ENCODE results near the gene VAX1. TPM values are rescaled to one million over a fixed set of nuclear protein-coding genes. Genes with fewer than 3 reads are reported as not detected.
A peak's percentile ranks its signal among the peaks of the same experiment; 100 is the strongest.

Gene VAX1
- total RNA-seq, 1 donor from 2014 or later: 4.0 TPM

DNA sequence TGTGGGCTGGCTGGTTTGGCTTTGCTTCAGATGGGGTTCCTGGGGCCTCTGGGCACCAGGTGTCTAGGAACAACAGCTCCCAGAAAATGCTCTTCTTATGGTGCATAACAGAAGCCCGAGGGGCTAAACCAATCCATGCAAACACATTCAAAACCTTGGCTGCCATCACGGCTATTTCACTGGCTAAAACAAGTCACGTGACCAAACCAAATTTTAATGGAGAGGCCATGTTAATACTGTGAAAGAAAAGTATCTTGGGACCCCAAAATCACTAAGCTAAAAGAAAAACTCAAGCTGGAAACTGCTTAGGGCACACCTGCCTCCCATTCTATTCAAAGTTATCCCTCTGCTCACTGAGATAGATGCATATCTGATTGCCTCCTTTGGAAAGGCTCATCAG, 40.1 kb upstream of the VAX1 start:
- Mint-ChIP-seq H3K27ac (ENCODE audit: unreplicated experiment) (no peak overlapping the region), H3K36me3 (ENCODE audit: unreplicated experiment) (no peaks in the 10 kb centered on the region), H3K4me3 (ENCODE audit: unreplicated experiment) (no peak overlapping the region), H3K9me3 (ENCODE audit: unreplicated experiment) (no peaks in the 10 kb centered on the region), H3K4me1 (ENCODE audit: unreplicated experiment) (peaks cover 12% of the 10 kb centered on the region), H3K27me3 (ENCODE audit: unreplicated experiment) (peaks cover 44% of the 10 kb centered on the region)
- DNase-seq (ENCODE audit: extremely low spot score, unreplicated experiment): no peak
- TF ChIP-seq, protein P1, sequence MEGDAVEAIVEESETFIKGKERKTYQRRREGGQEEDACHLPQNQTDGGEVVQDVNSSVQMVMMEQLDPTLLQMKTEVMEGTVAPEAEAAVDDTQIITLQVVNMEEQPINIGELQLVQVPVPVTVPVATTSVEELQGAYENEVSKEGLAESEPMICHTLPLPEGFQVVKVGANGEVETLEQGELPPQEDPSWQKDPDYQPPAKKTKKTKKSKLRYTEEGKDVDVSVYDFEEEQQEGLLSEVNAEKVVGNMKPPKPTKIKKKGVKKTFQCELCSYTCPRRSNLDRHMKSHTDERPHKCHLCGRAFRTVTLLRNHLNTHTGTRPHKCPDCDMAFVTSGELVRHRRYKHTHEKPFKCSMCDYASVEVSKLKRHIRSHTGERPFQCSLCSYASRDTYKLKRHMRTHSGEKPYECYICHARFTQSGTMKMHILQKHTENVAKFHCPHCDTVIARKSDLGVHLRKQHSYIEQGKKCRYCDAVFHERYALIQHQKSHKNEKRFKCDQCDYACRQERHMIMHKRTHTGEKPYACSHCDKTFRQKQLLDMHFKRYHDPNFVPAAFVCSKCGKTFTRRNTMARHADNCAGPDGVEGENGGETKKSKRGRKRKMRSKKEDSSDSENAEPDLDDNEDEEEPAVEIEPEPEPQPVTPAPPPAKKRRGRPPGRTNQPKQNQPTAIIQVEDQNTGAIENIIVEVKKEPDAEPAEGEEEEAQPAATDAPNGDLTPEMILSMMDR (IDR thresholded peaks at IDR 0.05): no peak

DNA sequence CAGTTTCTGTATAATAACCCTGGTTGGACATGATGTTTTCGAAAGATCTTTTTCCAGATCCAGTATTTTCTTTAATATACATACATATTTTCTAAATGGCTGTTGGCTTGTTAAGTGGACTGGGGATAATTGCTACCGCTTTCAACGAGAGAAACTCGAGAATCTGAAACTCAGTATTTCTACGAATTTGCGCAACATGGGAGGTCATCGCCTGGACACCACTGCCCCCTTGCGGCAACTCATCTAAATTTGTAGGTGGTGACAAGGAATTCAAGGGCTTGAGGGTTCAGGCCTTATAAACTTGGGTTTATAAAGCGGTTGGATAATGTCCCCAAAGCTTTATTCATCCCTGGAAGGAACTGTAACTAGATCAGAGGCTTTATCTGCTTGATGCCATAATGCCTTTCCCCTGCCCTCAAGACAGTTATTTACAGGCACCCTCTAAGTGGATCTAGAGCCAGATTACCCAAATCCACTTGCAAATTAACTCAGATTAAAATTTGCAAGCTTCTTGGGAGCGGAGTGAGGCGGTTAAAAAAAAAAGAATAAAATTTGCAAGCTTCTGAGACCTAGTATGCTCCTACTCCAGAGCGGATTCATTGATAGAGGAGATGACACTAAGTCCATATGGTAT, 37.9 kb upstream of the VAX1 start:
- H3K9me3 Mint-ChIP-seq (ENCODE audit: unreplicated experiment): no peaks in the 10 kb centered on the region
- H3K4me3 Mint-ChIP-seq (ENCODE audit: unreplicated experiment): peak overlapping the region; percentile 75
- no peak overlapping the region for H3K27ac Mint-ChIP-seq (ENCODE audit: unreplicated experiment)
- TF ChIP-seq, protein P1 (IDR thresholded peaks at IDR 0.05): peak; percentile 86
- peaks cover 59% of the 10 kb centered on the region for H3K27me3 Mint-ChIP-seq (ENCODE audit: unreplicated experiment)
- no peaks in the 10 kb centered on the region for H3K36me3 Mint-ChIP-seq (ENCODE audit: unreplicated experiment)
- DNase-seq (ENCODE audit: extremely low spot score, unreplicated experiment): no peak
- peaks cover 12% of the 10 kb centered on the region for H3K4me1 Mint-ChIP-seq (ENCODE audit: unreplicated experiment)

DNA sequence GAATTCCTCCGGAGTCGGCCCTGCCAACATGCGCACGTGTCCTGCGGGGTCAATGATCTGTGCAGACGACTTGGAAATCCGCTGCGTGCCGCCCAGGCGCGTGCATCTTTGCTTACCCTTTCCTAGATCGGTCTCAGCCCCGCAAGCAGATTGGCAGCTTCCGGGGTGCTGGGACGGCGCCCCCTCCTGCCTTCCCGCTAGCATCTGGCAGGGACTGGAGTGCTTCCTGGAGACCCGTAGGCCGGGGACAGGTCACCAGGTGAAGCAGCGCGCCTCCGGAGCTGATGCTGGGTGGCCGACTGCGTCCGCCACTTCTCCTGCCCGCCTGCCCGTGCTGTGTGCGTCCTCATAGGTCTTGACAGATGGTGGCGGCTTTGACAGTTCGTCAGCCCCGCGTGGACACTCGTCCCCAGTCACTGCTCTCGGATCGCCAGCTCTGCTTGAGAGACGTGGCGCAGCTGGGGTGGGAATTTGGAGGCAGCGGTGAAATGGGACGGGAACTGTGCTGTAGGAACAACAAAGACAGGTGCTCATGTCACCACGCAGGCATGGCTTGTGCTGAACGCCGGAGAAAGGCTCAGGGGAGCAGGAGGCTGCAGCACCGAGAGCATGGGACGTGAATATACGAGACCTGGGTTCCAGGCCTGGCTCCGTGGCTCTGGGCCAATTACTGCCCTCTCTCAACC, 37.3 kb upstream of the VAX1 start:
- TF ChIP-seq, protein P1 (IDR thresholded peaks at IDR 0.05): peak; percentile 12
- no peak overlapping the region for H3K27ac Mint-ChIP-seq (ENCODE audit: unreplicated experiment)
- H3K4me3 Mint-ChIP-seq (ENCODE audit: unreplicated experiment): peak overlapping the region; percentile 75
- no peak for DNase-seq (ENCODE audit: extremely low spot score, unreplicated experiment)
- peaks cover 59% of the 10 kb centered on the region for H3K27me3 Mint-ChIP-seq (ENCODE audit: unreplicated experiment)
- H3K4me1 Mint-ChIP-seq (ENCODE audit: unreplicated experiment): peaks cover 12% of the 10 kb centered on the region
- H3K36me3 Mint-ChIP-seq (ENCODE audit: unreplicated experiment): no peaks in the 10 kb centered on the region
- H3K9me3 Mint-ChIP-seq (ENCODE audit: unreplicated experiment): no peaks in the 10 kb centered on the region

DNA sequence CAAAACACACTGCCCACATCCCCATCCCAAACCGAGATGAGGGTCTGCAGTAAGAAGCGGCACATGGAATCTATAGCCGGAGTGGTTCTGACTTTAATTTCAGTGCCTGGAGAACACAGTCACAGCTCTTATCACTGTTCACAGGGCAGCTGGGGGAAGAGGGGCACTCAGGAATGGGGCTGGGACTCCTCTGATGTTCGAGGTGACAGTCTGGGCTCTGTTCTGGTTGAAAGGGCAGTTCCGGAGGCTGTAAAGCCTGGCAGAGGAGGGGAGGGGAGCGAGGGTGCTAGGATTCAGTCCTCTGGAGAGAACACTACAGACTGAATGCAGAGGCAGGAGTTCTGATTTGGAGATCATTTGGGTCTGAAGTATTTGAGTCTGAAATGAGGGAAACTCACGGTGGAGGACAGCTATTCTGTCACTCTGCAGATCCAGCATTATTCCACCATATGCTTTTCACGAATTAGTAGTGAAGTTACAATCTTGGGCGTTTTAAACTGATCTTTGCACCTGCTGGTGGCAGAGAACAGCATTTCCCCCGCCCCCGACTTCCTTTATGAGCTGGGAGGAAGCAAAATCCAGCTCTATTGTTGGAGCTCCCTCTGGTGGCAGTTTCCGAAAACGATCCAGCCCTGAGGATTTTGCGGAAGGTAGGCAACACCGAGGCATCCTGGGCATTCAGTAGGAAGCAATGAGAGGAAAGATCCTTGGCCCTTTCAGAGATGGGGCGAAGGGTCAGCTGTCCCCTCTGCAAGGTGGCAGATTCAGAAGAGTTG, 36.6 kb upstream of the VAX1 start:
- Mint-ChIP-seq H3K9me3 (ENCODE audit: unreplicated experiment) (no peaks in the 10 kb centered on the region), H3K4me3 (ENCODE audit: unreplicated experiment) (peak overlapping the region; percentile 75), H3K4me1 (ENCODE audit: unreplicated experiment) (peaks cover 12% of the 10 kb centered on the region), H3K27me3 (ENCODE audit: unreplicated experiment) (peaks cover 60% of the 10 kb centered on the region), H3K36me3 (ENCODE audit: unreplicated experiment) (no peaks in the 10 kb centered on the region), H3K27ac (ENCODE audit: unreplicated experiment) (no peak overlapping the region)
- TF ChIP-seq, protein P1 (IDR thresholded peaks at IDR 0.05): peak; percentile 87
- DNase-seq (ENCODE audit: extremely low spot score, unreplicated experiment): peak; percentile 91

DNA sequence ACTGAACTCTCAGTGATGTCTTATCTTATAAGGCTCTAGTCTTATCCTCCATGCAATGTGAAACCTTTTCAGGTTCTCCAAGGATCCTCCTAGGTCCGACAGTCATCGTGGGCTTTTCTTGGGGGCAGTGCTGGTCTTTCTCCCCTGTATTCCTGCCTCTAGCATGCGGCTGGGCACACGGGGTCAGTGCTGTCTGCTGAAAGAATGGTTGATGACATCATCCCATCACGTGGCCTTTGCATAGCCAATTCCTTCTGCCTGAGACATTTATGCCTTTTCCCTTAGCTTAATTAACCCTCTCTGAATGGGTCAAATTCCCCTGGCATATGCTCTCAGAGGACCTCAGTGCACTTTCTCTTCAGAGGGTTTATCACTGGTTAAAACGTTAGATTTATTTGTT, 32.2 kb upstream of the VAX1 start:
- DNase-seq (ENCODE audit: extremely low spot score, unreplicated experiment): no peak
- TF ChIP-seq, protein P1 (IDR thresholded peaks at IDR 0.05): no peak

More for the DNA sequence above, 32.2 kb upstream of the VAX1 start:
- Mint-ChIP-seq H3K4me3 (ENCODE audit: unreplicated experiment) (no peak overlapping the region), H3K9me3 (ENCODE audit: unreplicated experiment) (no peaks in the 10 kb centered on the region), H3K4me1 (ENCODE audit: unreplicated experiment) (peaks cover 17% of the 10 kb centered on the region), H3K36me3 (ENCODE audit: unreplicated experiment) (no peaks in the 10 kb centered on the region), H3K27ac (ENCODE audit: unreplicated experiment) (no peak overlapping the region), H3K27me3 (ENCODE audit: unreplicated experiment) (peaks cover 80% of the 10 kb centered on the region)
